SKM-1 (cell line): Measurements from ENCODE around the gene SCARF2.
"Not testable (repeated sequence)": the region's sequence is repeated elsewhere in the genome, so short reads cannot be mapped to it uniquely, and the experiment has no call there.

Experiments used
- DNase-seq: peaks from one replicate; lab custom pipeline; 2025; ENCODE audit not compliant: unreplicated experiment; lab: John Stamatoyannopoulos, UW

Gene SCARF2

DNA sequence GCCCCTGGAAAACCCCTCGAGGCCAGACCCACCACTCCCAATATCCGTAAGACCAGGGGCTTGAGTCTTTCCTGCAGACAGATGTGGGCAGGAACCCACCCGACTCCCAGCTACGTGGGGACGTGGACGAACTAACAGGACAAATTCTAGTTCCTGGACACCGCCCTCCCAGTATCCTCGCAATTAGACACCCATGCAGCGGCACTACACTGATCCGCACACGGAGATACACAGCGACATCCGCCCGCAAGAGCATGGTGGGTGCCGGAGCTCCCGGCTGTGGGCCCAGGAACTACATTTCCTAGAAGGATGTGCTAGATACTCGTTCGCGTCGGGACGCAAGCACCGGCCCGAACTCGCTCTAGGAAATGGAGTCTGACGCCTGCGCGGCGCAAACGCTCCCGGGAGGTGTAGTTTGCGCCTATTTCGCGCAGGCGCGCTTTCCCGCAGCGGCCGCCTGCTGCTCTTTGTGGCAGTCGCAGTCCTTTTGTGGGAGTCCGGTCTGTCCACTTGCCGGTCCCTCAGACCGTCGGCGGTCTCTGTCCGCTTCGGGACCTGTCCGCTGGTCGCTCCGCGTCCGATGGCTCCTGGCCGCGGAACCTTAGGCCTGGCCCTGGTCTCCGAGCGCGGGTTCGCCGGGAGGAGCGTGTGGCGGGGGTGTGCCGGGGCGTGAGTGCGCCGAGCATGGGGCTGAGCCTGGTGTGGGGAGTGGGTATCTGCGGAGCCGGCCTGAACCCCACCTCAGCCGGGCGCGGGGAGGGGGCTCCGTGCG lies 43.7 kb downstream of the SCARF2 start, which contains the start of gene ZNF74:
Gene ZNF74, plus strand, starts transcription at position 447 of the 772 bp plus-strand sequence. CDS start 478 bp downstream, outside the sequence.
- DNase-seq: peak; percentile 89

DNA sequence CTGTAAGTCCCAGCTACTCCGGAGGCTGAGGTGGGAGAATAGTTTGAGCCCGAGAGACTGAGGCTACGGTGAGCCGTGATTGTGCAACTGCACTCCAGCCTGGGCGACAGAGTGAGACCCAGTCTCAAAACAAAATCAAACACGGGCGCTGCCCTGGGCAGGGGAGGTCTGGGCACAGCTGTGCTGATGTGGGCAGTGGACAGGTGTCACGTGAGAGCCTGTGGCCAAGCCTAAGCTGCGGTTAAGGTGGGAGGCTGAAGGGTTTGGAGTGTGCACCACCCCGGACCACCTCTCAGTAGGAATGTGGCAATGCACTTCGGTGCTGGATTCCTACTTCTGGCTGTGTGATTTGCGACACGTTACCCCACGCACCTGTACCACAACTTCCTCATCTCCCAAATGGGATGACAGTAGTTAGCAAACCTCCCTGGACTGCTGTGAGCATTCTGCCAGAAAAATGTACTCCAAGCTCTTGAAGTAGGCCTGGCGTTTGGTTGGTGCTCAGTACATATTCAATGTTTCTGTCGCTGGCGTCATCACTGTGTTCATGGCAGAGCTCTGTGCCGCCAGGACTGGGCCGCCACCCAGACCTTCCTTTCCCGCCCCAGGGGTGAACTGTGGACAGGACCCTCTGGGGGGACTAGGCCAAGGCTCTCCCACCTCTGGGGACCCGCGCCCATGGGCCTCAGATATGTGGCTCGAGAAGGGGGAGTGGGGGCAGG lies 44.5 kb downstream of the SCARF2 start:
- no peak for DNase-seq

DNA sequence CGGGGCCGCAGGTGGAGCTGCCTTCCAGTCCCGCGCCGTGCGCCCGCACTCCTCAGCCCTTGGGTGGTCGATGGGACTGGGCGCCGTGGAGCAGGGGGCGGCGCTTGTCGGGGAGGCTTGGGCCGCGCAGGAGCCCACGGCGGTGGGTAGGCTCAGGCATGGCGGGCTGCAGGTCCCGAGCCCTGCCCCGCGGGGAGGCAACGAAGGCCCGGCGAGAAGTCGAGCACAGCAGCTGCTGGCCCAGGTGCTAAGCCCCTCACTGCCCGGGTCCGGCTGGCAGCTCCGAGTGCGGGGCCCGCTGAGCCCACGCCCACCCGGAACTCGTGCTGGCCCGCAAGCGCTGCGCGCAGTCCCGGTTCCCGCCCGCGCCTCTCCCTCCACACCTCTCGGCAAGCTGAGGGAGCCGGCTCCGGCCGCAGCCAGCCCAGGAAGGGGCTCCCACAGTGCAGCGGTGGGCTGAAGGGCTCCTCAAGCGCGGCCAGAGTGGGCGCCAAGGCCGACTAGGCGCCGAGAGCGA lies 45.2 kb downstream of the SCARF2 start:
- not testable (repeated sequence) for DNase-seq

DNA sequence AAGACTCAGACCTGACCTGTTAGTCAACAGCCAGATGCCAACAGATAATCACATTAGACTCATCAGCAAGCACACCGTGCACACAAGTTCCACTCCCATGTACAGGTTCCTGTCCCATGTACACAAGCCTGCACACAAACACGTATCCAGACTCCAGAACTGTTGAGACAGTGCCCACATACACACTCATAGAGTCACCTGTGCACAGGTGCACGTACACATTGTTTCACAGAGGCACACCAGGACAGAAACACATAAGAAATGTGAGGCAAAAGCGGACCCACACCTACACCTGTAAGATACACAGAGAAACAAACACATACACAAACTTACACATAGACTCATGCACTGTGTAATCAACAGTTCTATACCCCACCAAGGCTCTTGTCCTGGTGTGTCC lies 46.4 kb downstream of the SCARF2 start:
- DNase-seq: no peak

DNA sequence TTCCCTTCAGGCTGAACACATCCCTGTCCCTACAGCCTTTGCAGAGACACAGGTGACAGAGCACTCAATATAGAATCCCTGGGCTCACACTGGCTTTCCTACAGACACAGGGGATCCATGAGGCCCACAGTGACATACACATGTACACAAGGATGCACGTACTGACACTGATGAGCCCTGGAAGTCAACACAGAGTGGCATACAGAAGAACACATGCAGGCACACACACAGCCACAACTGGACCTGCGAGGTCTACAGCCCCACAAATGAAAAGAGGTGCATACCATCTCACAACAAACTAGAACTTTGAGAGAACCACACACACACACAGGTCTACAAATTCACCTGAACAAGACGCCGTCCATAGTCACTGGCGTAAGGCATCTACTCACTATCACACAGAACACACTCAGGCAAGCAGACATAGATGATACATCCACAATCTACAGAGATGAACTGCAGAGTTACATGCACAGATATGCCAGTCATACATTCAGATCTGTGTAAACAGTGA lies 47.2 kb downstream of the SCARF2 start:
- no peak for DNase-seq

DNA sequence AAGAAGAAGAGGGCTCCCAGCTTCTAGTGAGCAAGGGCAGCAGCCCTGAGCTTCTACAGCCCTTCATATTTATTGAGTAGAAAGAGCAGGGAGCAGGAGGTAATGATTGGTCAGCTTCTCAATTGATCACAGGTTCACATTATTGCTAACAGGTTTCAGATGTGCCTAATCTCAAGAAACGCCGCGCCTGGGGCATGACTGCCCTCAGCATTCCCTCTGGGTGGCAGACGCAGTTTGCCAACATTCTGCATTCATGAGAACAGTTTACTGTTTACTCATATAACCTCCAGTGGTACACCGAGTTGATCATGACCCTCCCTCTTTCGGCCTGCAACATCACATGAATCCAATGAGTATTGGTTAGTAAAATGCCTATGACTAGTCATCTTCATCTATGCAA lies 48.3 kb downstream of the SCARF2 start:
- no peak for DNase-seq

DNA sequence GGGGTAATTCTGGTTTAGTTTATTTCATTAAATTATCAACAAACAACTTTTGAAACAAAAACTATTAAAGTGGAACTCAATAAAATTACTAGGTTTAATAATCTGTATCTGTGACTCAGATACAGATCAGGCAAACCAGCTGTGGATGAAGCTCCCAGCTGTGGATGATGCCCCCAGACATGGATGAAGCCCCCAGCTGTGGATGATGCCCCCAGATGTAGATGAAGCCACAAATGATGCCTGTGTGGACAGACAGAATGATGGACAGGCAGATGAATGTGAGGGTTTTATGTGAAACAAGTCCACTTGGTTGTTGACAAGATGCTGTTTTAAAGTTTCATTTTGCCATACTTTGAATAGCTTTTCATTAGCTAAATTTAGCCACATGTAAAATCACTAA lies 49.4 kb downstream of the SCARF2 start:
- DNase-seq: no peak

DNA sequence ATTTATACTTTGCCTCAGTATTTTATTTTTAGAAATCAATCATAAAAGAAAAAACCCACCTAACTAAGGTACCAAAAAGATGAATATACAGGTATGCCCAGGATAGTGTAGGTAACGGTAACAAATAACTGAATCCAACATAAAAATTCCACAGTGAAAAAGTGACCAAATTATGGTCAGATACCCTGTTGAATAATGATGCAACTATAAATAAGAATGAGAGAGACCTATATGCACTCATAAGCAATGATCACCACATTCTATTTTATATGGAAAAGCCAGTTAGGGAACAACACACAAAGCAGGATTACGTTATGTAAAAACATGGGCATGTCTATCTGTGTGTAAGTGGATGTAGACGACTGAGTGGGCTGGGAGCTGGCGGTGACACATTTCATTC lies 50.7 kb downstream of the SCARF2 start:
- no peak for DNase-seq

DNA sequence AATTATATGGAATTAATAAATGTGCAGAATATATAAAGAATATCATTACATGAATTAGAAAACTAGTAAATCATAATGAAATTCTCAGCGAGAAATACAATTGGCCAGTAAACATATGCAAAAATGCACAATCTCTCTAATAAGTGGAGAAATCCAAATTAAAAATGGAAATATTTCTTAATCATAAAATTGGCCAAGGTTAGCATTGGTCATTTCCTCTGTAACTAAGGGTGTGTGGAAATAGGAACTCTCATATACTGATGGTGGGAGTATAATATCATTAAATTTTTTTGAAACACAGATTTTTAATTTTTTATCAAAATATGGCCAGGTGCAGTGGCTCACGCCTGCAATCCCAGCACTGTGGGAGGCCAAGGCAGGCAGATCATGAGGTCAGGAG lies 51.3 kb downstream of the SCARF2 start:
- DNase-seq: no peak

DNA sequence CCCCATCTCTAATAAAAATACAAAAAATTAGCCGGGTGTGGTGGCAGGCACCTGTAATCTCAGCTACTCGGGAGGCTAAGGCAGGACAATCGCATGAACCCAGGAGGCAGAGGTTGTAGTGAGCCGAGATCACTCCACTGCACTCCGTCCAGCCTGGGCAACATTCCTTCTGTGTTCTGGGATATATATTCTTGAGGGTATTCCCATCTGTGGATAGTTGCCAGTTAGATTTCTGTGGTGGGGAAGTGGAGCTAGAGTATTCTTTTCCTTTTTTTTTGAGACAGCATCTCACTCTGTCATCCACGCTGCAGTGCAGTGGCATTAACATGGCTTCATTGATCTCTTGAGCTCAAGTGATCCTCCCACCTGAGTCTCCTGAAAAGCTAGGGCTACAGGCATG lies 52.8 kb downstream of the SCARF2 start:
- no peak for DNase-seq

DNA sequence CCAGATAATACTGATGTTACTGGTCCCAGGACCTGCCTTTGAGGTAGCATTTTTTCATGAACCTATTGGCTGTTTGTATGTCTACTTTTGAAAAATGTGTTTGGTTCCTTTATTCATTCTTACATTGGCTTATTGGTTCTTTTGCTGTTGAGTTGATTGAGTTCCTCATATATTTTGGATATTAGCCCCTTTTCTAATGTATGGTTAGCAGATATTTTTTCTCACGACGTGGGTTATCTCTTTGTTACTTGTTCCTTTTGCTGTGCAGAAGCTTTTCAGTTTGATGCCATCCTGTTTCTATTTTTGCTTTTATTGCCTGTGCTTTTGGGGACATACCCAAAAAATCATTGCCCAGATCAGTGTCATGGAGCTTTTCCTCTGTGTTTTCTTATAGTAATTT lies 53.5 kb downstream of the SCARF2 start:
- DNase-seq: no peak

DNA sequence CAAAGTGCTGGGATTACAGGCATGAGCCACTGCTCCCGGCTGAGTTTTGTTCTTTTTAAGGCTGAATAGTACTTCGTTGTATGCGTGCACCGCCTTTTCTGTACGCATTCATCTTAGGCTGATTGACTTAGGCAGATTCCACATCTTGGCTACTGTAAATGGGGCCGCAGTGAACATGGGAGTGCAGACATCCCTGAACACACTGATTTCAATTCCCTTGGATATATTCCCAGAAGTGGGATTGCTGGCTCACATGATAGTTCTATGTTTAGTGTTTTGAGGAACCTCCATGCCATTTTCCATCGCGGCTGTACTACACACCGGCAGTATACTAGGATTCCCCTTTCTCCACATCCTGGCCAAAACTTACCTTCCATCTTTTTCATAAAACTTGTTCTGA lies 54.1 kb downstream of the SCARF2 start:
- DNase-seq: no peak

DNA sequence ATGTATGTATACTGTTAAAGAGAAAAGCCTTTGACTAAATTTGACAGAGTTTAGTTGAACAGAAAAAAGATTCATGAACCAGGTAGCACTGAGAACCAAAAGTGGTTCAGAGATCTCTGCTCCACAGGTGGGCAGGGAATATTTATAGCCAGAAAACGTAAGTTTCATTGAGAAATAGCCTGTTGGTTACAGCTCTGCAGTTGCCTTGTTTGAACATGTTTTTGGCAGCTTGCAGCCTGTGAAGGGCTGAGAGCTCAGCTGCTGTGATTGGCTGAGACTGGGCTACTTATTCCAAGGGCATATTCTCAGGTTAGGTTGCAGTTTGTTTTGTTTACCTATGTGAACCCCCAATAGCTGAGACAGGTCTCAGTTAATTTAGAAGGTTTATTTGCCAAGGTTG lies 57.1 kb downstream of the SCARF2 start:
- no peak for DNase-seq

DNA sequence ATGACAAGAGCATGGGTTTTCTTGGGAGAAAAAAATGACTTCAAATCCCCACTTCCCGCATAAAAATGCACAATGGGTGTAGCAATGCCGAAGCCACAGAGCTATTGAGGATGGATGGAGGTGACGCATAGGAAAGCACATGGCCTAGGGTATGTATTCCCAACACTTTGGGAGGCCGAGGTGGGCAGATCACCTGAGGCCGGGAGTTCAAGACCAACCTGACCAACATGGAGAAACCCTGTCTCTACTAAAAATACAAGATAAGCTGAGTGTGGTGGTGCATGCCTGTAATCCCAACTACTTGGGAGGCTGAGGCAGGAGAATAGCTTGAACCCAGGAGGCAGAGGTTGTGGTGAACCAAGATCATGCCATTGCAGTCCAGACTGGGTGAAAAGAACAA lies 58.9 kb downstream of the SCARF2 start:
- DNase-seq: not testable (repeated sequence)

DNA sequence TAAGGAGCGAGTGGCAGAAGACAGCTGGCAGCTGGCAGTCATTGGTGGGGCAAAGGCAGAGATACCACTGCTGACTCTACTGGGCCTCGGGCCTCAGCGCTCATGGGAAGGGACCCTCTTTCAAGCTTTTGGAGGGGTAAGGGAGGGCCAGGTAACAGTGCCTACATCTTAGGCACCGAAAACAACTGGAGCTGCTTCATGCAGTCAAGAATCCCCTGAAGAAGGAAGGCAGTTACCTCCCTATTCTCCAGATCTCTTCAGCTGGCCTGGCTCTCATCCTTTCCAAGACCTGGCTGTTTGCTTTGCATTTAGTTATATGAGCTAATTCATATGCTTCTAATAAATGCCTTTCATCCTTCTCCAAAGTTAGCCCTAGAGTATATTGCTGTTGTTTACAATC lies 59.5 kb downstream of the SCARF2 start:
- DNase-seq: no peak

DNA sequence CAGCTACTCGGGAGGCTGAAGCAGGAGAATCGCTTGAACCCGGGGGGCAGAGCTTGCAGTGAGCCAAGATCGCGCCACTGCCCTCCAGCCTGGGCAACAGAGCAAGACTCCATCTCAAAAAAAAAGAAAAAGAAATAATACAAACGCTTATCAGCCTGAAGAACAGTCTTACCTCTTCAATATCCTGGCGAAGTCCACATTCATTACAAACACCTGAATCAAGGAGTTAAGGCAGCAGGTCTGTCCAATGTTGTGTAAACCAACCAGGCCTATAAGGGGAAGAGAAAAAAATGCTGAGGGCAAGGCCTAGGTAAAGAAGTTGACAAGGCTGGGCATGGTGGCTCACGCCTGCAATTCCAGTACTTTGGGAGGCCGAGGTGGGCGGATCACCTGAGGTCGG lies 60.6 kb downstream of the SCARF2 start:
- DNase-seq: not testable (repeated sequence)

DNA sequence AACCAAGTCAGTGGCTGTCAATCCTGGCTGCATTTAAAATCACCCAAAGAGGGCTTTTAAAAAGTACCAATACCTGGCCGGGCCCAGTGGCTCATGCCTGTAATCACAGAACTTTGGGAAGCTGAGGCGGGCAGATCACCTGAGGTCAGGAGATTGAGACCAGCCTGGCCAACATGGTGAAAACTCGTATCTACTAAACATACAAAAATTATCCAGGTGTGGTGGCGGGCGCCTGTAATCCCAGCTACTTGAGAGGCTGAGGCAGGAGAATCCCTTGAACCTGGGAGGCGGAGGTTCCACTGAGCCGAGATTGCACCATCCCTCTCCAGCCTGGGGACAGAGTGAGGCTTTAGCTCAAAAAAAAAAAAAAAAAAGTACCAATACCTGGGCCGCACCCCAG lies 61.3 kb downstream of the SCARF2 start:
- DNase-seq: not testable (repeated sequence)
